SIG-M5 treated with dmso at 0.1 percent for 504 hours (cell line): Measurements from ENCODE around the gene TTLL5.

ENCODE experiments used
- DNase-seq: peaks from one replicate; lab custom pipeline; 2025; ENCODE audit not compliant: unreplicated experiment; lab: John Stamatoyannopoulos, UW

TTLL5 gene

GRCh38 chr14:75857199-75857598 lies 196.2 kb downstream of the TTLL5 start:
- no peak for DNase-seq

- no peak for DNase-seq
Observed at GRCh38 chr14:75858362-75858761, 197.3 kb downstream of the TTLL5 start.

- DNase-seq = no peak
Observed at GRCh38 chr14:75859746-75860145, 198.7 kb downstream of the TTLL5 start.

- DNase-seq = no peak
Observed at GRCh38 chr14:75860561-75861160, 199.6 kb downstream of the TTLL5 start.

GRCh38 chr14:75861161-75861621 lies 200.1 kb downstream of the TTLL5 start:
- DNase-seq = no peak

GRCh38 chr14:75863221-75863620 lies 202.2 kb downstream of the TTLL5 start:
- no peak for DNase-seq

- no peak for DNase-seq
Observed at GRCh38 chr14:75864352-75864751, 203.3 kb downstream of the TTLL5 start.

GRCh38 chr14:75865531-75865930 lies 204.5 kb downstream of the TTLL5 start:
- DNase-seq = no peak

- no peak for DNase-seq
Observed at GRCh38 chr14:75866970-75867369, 205.9 kb downstream of the TTLL5 start.

GRCh38 chr14:75871181-75871880 lies 210.3 kb downstream of the TTLL5 start:
- DNase-seq = no peak

- no peak for DNase-seq
Observed at GRCh38 chr14:75875958-75876357, 214.9 kb downstream of the TTLL5 start.

GRCh38 chr14:75876530-75876929 lies 215.5 kb downstream of the TTLL5 start:
- no peak for DNase-seq

- DNase-seq = no peak
Observed at GRCh38 chr14:75877292-75877691, 216.2 kb downstream of the TTLL5 start.

- DNase-seq = no peak
Observed at GRCh38 chr14:75877884-75878283, 216.8 kb downstream of the TTLL5 start.

GRCh38 chr14:75879031-75879430 lies 218.0 kb downstream of the TTLL5 start:
- DNase-seq = peak; percentile 16

GRCh38 chr14:75880512-75880911 lies 219.5 kb downstream of the TTLL5 start:
- no peak for DNase-seq

GRCh38 chr14:75881994-75882393 lies 220.9 kb downstream of the TTLL5 start:
- DNase-seq = no peak

- DNase-seq = no peak
Observed at GRCh38 chr14:75884198-75884611, 223.2 kb downstream of the TTLL5 start.

- DNase-seq = no peak
Observed at GRCh38 chr14:75885829-75886228, 224.8 kb downstream of the TTLL5 start.

- DNase-seq = no peak
Observed at GRCh38 chr14:75886636-75887348, 225.7 kb downstream of the TTLL5 start.

GRCh38 chr14:75888945-75889344 lies 227.9 kb downstream of the TTLL5 start:
- no peak for DNase-seq

- no peak for DNase-seq
Observed at GRCh38 chr14:75896341-75896740, 235.3 kb downstream of the TTLL5 start.
